Mesodermal cell (in vitro differentiated cells): Measurements from ENCODE around the gene DLGAP3.

Experiments
- H3K27ac ChIP-seq: 2 replicates; pipeline ENCODE4 v1.7.0; 2013; ENCODE audit warnings: mild to moderate bottlenecking, low read depth, low read length, moderate library complexity; ENCODE audit not compliant: severe bottlenecking
- H3K36me3 ChIP-seq: 2 replicates; pipeline ENCODE4 v1.7.1; 2013; ENCODE audit warnings: mild to moderate bottlenecking, low read length, moderate library complexity; ENCODE audit not compliant: control insufficient read depth, insufficient read depth
- H3K4me1 ChIP-seq: one replicate; pipeline ENCODE4 v1.7.1; 2013; ENCODE audit warnings: mild to moderate bottlenecking, low read length; ENCODE audit not compliant: insufficient read depth, control insufficient read depth, poor library complexity, severe bottlenecking
- H3K4me3 ChIP-seq: 2 replicates; pipeline ENCODE4 v1.7.0; 2013; ENCODE audit warnings: low read length, control low read depth, mild to moderate bottlenecking; ENCODE audit not compliant: insufficient read depth, poor library complexity, severe bottlenecking; ENCODE audit errors: extremely low read depth
- H3K9me3 ChIP-seq: 2 replicates; pipeline ENCODE4 v1.7.1; 2013; ENCODE audit warnings: mild to moderate bottlenecking, low read length, moderate library complexity; ENCODE audit not compliant: control insufficient read depth
- WGBS, 2 experiments: methylation state at CpG; one replicate each; pipeline ENCODE4 v1.1.5; 2013; ENCODE audit warnings: missing lambda C conversion rate in 2 of 2; ENCODE audit not compliant: insufficient coverage in 2 of 2; 5-methylcytosine and 5-hydroxymethylcytosine counted together

The DLGAP3 gene

GRCh38 chr1:34917017-34917416, 12.4 kb downstream of the DLGAP3 start:
- Histone ChIP-seq H3K27ac (no peak overlapping the region), H3K4me1 (no peaks in the 10 kb centered on the region), H3K36me3 (no peaks in the 10 kb centered on the region), H3K4me3 (no peak overlapping the region), H3K9me3 (no peaks in the 10 kb centered on the region)
- WGBS, 2 experiments, result 93 to 100% methylated on average over 3 to 4 of the region's 6 CpGs

GRCh38 chr1:34916104-34916503, 13.3 kb downstream of the DLGAP3 start:
- Histone ChIP-seq H3K9me3 (no peaks in the 10 kb centered on the region), H3K27ac (no peak overlapping the region), H3K4me3 (no peak overlapping the region), H3K36me3 (no peaks in the 10 kb centered on the region), H3K4me1 (no peaks in the 10 kb centered on the region)
- 75 to 82% methylated on average over 3 of the region's 4 CpGs for WGBS, 2 experiments

- Histone ChIP-seq H3K9me3 (no peaks in the 10 kb centered on the region), H3K4me1 (no peaks in the 10 kb centered on the region), H3K4me3 (no peak overlapping the region), H3K36me3 (no peaks in the 10 kb centered on the region), H3K27ac (no peak overlapping the region)
- 58 to 61% methylated on average over 3 to 4 of the region's 5 CpGs for WGBS, 2 experiments
These were observed 13.9 kb downstream of the DLGAP3 start for GRCh38 chr1:34915521-34915920.

- Histone ChIP-seq H3K4me1 (no peaks in the 10 kb centered on the region), H3K36me3 (no peaks in the 10 kb centered on the region)
- 94 to 100% methylated on average over 2 of the region's 2 CpGs for WGBS, 2 experiments
These were observed 14.5 kb downstream of the DLGAP3 start for GRCh38 chr1:34914958-34915357.

GRCh38 chr1:34911465-34911864, 18.0 kb downstream of the DLGAP3 start:
- no peaks in the 10 kb centered on the region for H3K9me3 ChIP-seq
- no peak overlapping the region for H3K4me3 ChIP-seq
- 91 to 93% methylated on average over 6 to 8 of the region's 8 CpGs for WGBS, 2 experiments
- no peak overlapping the region for H3K27ac ChIP-seq
- no peaks in the 10 kb centered on the region for H3K4me1 ChIP-seq
- H3K36me3 ChIP-seq, result no peaks in the 10 kb centered on the region

More at GRCh38 chr1:34914958-34915357, 14.5 kb downstream of the DLGAP3 start:
- H3K9me3 ChIP-seq, result no peaks in the 10 kb centered on the region
- no peak overlapping the region for H3K27ac ChIP-seq
- no peak overlapping the region for H3K4me3 ChIP-seq

GRCh38 chr1:34910425-34910824, 19.0 kb downstream of the DLGAP3 start:
- H3K4me1 ChIP-seq, result no peaks in the 10 kb centered on the region
- no peaks in the 10 kb centered on the region for H3K9me3 ChIP-seq
- no peak overlapping the region for H3K27ac ChIP-seq
- H3K4me3 ChIP-seq, result no peak overlapping the region
- 80 to 81% methylated on average over 3 of the region's 4 CpGs for WGBS, 2 experiments
- H3K36me3 ChIP-seq, result no peaks in the 10 kb centered on the region

GRCh38 chr1:34908369-34908768, 21.1 kb downstream of the DLGAP3 start:
- H3K4me1 ChIP-seq, result no peaks in the 10 kb centered on the region
- H3K27ac ChIP-seq, result no peak overlapping the region
- H3K4me3 ChIP-seq, result no peak overlapping the region
- WGBS, 2 experiments, result 71 to 73% methylated on average over 3 of the region's 3 CpGs
- H3K9me3 ChIP-seq, result no peaks in the 10 kb centered on the region
- no peaks in the 10 kb centered on the region for H3K36me3 ChIP-seq

GRCh38 chr1:34907487-34908090, 21.9 kb downstream of the DLGAP3 start:
- Histone ChIP-seq H3K4me3 (no peak overlapping the region), H3K4me1 (no peaks in the 10 kb centered on the region), H3K36me3 (no peaks in the 10 kb centered on the region), H3K9me3 (no peaks in the 10 kb centered on the region), H3K27ac (no peak overlapping the region)
- WGBS, 2 experiments, result 56 to 88% methylated on average over 3 to 4 of the region's 5 CpGs

GRCh38 chr1:34906756-34907155, 22.7 kb downstream of the DLGAP3 start:
- Histone ChIP-seq H3K27ac (no peak overlapping the region), H3K4me3 (no peak overlapping the region), H3K9me3 (no peaks in the 10 kb centered on the region), H3K36me3 (no peaks in the 10 kb centered on the region), H3K4me1 (no peaks in the 10 kb centered on the region)
- WGBS, 2 experiments, result 40 to 58% methylated on average over 2 to 4 of the region's 4 CpGs

- H3K27ac ChIP-seq, result no peak overlapping the region
- H3K4me1 ChIP-seq, result no peaks in the 10 kb centered on the region
- WGBS, 2 experiments, result no CpG with 5 or more reads among the region's 1 CpG
These were observed 23.2 kb downstream of the DLGAP3 start for GRCh38 chr1:34906222-34906621.

GRCh38 chr1:34905098-34905459, 24.4 kb downstream of the DLGAP3 start:
- Histone ChIP-seq H3K27ac (no peak overlapping the region), H3K4me1 (no peaks in the 10 kb centered on the region), H3K4me3 (no peak overlapping the region), H3K36me3 (no peaks in the 10 kb centered on the region), H3K9me3 (no peaks in the 10 kb centered on the region)
- WGBS, 2 experiments, result 86 to 95% methylated on average over 9 to 10 of the region's 12 CpGs

More at GRCh38 chr1:34906222-34906621, 23.2 kb downstream of the DLGAP3 start:
- no peak overlapping the region for H3K4me3 ChIP-seq
- H3K9me3 ChIP-seq, result no peaks in the 10 kb centered on the region
- H3K36me3 ChIP-seq, result no peaks in the 10 kb centered on the region
